Stimulated activated CD8-positive, alpha-beta memory T cell treated with anti-CD3 and anti-CD28 coated beads, Interleukin-15, amount 100 ng/mL, for 4 hours (primary cell): ENCODE data around the gene MYO1H.

Source experiments
- DNase-seq, 2 donors: peaks; one replicate each; pipeline ENCODE4 v3.0.0-alpha.2; 2020; ENCODE audit warnings: low read depth in 2 of 2

Gene MYO1H

DNA sequence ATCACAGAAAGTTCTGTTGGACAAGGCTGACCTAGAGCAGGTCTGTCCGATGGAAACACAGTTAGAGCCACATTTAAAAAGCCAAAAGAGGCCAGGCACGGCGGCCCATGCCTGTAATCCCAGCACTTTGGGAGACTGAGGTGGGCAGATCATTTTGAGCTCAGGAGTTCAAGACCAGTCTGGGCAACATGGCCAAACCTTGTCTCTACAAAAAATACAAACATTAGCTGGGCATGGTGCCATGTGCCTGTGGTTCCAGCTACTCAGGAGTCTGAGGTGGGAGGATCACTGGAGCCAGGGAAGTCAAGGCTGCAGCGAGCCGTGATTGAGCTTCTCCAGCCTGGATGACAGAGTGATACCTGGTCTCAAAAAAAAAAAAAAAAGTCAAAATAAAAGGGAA is 144.7 kb downstream of the MYO1H start:
- DNase-seq: no peak

DNA sequence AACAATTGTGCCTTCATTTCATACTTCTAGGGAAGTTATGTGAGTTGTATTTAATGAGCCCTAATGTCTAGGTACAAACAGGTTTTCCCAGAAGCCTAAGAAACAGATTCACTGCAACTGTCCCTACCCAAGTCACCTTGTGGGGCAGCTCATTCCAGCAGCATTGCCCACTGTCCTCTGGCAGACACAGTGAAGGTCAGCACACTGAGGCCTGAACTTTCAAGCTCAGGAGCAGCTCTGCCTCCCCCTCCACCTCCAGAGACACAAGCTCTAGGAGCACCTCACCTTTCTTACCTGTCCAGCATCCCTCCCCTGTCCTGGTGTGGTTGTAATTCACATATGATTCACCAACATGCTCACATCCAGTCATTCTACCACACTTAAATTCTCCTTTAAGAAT is 145.4 kb downstream of the MYO1H start:
- no peak for DNase-seq

DNA sequence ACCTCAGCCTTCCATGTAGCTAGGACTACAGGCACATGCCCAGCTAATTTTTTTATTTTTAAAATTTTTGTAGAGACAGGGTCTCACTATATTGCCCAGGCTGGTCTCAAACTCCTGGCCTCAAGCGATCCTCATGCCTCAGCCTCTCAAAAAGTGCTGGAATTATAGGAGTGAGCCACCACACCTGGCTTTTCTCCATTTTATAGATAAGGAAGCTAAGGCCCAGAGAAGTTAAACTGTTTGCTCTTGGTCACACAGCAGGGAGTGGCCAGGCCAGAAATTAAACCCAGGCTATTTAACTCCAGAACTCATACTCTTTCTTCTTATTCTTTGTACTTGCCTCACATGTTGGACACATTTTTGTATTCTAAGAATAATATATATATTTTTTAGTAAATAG is 146.2 kb downstream of the MYO1H start:
- DNase-seq: no peak

DNA sequence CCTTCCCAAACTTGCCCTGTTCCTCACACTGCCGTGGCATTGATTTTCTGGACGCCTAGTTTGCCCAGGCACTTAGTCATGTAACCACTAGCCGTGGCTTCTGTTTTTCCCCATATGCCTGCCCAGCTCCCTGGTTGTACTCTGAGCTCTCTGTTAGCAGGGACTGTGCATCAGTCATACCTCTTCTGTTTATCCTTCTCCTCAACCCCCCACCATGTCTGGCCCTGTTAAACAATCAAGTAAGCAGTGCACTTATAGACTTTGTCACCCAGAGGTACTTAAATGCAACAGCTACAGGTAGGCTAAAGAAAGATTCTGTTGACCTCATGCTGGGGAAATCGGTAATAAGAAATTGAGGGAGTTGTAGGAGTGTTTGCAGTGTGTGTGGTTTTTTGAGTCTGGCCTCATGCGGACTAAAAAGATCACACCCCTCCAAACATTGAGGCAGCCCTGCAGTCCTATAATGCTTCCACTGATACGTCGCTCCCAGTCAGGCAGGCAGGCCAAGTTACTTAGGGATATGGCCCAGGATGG is 146.7 kb downstream of the MYO1H start:
- no peak for DNase-seq

GRCh38 chr12:109495012-109495411 is 147.3 kb downstream of the MYO1H start:
- DNase-seq: no peak

DNA sequence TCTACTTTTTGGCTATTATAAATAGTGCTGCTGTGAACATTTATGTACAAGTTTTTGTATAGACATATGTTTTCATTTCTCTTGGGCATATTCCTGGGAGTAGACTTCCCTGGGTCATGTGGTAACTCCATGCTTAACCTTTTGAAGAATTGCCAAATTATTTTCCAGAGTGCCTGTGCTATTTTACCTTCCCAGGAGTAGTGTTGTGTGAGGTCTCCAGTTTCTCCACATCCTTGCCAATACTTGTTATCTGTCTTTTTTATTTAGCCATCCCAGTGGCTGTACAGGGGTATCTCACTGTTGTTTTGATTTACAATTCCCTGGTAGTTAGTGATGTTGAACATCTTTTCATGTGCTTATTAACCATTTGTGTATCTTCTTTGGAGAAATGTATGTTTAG is 148.6 kb downstream of the MYO1H start:
- no peak for DNase-seq

- no peak for DNase-seq
Measured at GRCh38 chr12:109497675-109498074, 150.0 kb downstream of the MYO1H start.
